SK-N-MC (cell line): Measurements from ENCODE around the gene FURIN.

Experiments
- EZH2 ChIP-seq: fragments of 200-600 bp; sonication (generic); IDR thresholded peaks from one replicate; pipeline ENCODE4 v1.6.1; 2017; ENCODE audit warnings: antibody characterized with exemption
- FOXP2 ChIP-seq: optimal IDR thresholded peaks from 2 replicates; pipeline ENCODE3; 2011; ENCODE audit warnings: mild to moderate bottlenecking, moderate library complexity; ENCODE audit not compliant: insufficient read depth; ENCODE audit errors: extremely low read length, control extremely low read depth
- POLR2AphosphoS5 ChIP-seq: IDR thresholded peaks from 2 replicates; pipeline ENCODE4 v1.6.1; 2012; ENCODE audit warnings: mild to moderate bottlenecking, low read depth, low read length, borderline replicate concordance

DNA sequence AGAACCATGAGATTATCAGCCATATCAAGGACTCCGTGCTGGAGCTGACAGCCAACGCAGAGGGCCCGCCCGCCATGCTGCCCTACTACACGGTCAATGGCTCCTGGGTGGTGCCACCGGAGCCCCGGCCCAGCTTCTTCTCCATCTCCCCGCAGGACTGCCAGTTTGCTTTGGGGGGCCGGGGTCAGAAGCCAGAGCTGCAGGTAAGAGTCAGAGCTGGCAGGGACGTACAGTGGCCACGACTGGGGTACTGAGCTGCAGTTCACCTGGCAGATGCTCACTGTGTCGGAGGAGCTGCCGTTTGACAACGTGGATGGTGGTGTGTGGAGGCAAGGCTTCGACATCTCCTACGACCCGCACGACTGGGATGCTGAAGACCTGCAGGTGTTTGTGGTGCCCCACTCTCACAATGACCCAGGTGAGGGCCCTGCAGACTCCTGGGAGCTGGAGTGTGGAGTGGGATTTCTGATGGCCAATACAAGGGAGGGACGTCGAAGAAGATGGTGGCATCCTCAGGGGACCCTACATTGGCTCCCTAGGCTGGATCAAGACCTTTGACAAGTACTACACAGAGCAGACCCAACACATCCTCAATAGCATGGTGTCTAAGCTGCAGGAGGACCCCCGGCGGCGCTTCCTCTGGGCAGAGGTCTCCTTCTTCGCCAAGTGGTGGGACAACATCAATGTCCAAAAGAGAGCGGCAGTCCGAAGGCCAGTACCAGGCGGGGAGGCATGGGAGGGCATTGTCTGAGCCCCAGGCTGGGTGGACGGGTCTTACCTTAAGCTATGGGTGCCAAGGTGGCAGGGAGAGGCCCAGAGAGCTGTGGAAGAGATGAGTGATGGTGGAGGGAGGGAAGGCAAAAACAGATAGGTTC lies 37.2 kb downstream of the FURIN start:
- no peak for TF ChIP-seq POLR2AphosphoS5
- no peak for TF ChIP-seq EZH2
- no peak for TF ChIP-seq FOXP2
